Measurements from ENCODE around the gene MAP3K4.

MAP3K4 gene

GRCh38 chr6:161151059-161151645, 159.6 kb downstream of the MAP3K4 start:
- DNase-seq, result no peak

- no peak for DNase-seq
Observed at GRCh38 chr6:161151660-161152526, 160.3 kb downstream of the MAP3K4 start.

- no peak for DNase-seq
Observed at GRCh38 chr6:161152527-161152862, 160.9 kb downstream of the MAP3K4 start.

- DNase-seq, result no peak
Observed at GRCh38 chr6:161152907-161153662, 161.5 kb downstream of the MAP3K4 start.

DNA sequence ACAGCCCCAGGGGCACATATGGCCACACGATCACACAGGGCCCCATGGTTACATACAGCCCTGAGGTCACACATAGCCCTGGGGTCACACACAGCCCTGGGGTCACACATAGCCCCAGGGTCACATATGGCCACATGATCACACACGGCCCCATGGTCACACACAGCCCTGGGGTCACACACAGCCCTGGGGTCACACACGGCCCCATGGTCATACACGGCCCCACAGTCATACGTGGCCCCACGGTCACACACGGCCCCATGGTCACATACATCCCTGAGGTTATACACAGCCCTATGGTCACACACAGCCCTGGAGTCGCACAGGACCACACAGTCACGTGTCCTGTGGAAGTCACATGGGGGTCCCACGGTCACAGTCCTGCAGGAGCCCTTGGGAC, 162.2 kb downstream of the MAP3K4 start:
- DNase-seq, result no peak

GRCh38 chr6:161154796-161155335, 163.3 kb downstream of the MAP3K4 start:
- no peak for DNase-seq

- DNase-seq, result no peak
Observed at GRCh38 chr6:161161121-161161520, 169.6 kb downstream of the MAP3K4 start.

DNA sequence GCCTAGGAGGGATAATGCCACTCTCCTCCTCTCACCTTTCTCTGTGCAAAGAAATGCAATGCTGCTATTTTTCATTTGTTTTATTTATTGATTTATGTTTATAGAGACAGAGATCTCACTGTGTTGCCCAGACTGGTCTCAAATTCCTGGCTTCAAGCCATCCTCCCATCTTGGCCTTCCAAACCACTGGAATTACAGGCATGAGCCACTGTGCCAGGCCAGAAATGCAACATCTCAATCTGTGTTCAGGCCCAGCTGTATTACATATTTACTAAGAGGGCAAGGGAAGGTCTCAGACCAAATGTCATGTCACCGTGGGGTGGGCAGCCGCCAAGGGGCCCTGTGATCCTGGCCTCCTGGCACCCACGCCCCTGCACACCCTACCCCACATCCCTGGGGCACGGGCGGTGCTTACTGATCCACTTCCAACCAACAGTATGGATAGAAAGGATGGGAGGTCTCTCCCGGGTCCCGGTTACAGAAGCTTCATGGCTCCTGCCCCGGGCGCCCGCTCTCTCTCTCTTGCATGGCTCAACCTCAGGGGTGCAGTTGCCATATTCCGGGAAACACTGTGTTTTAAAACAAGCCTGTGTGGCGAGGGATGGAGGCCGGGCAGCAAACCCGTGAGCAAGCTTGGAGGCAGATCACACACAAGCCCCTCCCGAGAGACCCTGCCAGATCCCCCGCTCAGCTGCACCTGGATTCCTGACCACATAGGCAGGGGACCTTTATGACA, 170.5 kb downstream of the MAP3K4 start:
- no peak for DNase-seq

GRCh38 chr6:161162722-161163121, 171.2 kb downstream of the MAP3K4 start:
- no peak for DNase-seq

DNA sequence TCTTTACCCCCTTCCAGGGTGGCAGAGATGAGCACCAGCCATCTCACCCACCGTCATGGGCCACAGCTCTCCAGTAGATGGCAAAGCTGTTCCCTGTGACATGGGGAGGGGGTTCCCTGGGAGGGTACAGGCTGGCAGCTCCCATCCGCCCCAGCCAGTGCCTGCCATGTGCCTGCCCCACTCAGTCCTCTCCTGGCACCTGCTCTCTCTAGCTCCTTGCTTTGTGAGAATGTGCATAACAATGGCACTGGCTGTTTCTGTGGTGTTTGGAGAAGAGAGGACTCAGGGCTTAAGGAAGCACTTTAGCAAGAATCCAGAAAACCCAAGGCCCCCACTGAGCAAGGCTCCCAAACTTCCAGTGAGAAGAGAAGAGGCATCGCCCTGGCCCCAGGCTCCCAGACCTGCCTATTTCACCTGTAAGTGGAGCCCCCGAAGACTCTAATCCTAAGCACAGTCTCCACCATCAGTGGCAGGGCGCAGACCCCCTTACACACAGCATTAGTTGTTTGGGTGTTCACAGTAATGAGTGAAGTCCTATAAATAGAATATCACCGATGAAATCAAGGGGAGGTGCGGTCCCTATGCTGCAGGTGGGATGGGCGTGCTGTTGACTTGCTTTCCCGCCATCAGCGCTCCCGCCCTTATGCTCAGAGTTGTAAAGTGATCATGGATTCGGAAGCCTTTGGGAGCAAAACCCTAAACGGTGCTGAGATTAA, 172.1 kb downstream of the MAP3K4 start:
- no peak for DNase-seq

DNA sequence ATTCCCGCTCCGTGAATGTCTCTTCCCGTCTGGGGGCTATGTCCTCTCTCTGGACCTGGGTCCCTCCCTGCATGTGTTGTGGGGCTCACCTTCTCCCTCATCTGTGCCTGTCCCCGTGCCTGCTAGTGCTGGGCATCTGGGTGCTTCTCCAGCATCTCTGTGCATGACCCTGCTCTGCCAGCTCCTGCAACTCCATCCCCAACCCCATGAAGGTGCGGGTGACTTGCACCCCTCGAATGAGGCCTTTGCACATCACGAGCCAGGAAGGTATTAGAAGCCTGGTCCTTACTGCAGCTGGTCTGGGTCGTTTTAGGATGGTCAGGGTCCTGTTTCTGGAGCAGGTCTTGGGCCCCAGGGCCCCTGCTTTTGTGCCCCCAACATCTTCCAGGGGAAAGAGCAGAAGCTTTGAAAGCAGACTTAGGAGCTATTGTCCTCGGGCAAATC, 172.6 kb downstream of the MAP3K4 start:
- no peak for DNase-seq

DNA sequence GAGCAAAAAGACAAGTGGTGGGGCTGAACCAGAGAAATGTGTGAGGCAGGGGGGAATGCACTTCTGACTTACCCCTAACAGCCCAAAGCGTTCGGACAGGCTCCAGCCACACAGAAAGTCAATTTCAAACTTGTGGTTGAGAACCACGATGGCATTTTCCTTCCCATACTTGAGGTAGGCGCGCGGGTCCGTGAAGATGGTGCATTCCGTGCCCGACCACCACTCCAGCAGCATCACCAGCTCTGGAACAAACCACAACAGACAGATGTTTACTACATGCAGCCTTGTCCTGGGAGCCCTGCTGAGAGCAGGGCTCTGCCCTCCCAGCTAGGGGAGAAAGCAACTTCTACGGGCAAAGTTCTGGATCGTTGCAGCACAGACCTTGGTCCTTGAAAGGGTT, 174.6 kb downstream of the MAP3K4 start:
- no peak for DNase-seq

- DNase-seq, result no peak
Observed at GRCh38 chr6:161166677-161167076, 175.1 kb downstream of the MAP3K4 start.
